Small intestine (tissue), 7 donors: Measurements from ENCODE around the gene HELZ. TPM values are rescaled to one million over a fixed set of nuclear protein-coding genes. Genes with fewer than 3 reads are reported as not detected.

Experiments used
- DNase-seq, 2 donors: peaks; one replicate each; pipeline versions ENCODE4 v3.0.0 to v3.0.0-alpha.2; 2013
- FAIRE-seq: peaks from 2 replicates; lab custom pipeline; 2012; peaks lifted over from hg19 to GRCh38; lab: Jason Lieb, UNC
- H3K27ac ChIP-seq, 3 donors: one replicate each; pipeline ENCODE4 v1.5.1; 2013; ENCODE audit warnings: low read length in 2 of 3, mild to moderate bottlenecking in 2 of 3, control low read depth in 1 of 3, inconsistent platforms in 1 of 3, low read depth in 1 of 3, moderate library complexity in 1 of 3
- H3K27me3 ChIP-seq, 3 donors: one replicate each; pipeline ENCODE4 v1.6.1; 2013; ENCODE audit warnings: low read length in 3 of 3, inconsistent platforms in 1 of 3; ENCODE audit not compliant: control insufficient read depth in 3 of 3, insufficient read depth in 3 of 3
- H3K36me3 ChIP-seq, 3 donors: one replicate each; pipeline ENCODE4 v1.6.1; 2013; ENCODE audit warnings: low read length in 3 of 3, inconsistent platforms in 1 of 3, low read depth in 1 of 3, mild to moderate bottlenecking in 1 of 3, moderate library complexity in 1 of 3; ENCODE audit not compliant: control insufficient read depth in 3 of 3, insufficient read depth in 2 of 3
- H3K4me1 ChIP-seq, 3 donors: one replicate each; pipeline ENCODE4 v1.6.1; 2013; ENCODE audit warnings: low read length in 2 of 3, inconsistent platforms in 1 of 3, low read depth in 1 of 3, mild to moderate bottlenecking in 1 of 3, moderate library complexity in 1 of 3; ENCODE audit not compliant: control insufficient read depth in 3 of 3, insufficient read depth in 2 of 3
- H3K4me3 ChIP-seq, 3 donors: one replicate each; pipeline ENCODE4 v1.5.1; 2013; ENCODE audit warnings: low read length in 3 of 3, control low read depth in 1 of 3, inconsistent platforms in 1 of 3, low read depth in 1 of 3, mild to moderate bottlenecking in 1 of 3, moderate library complexity in 1 of 3
- H3K9me3 ChIP-seq, 2 donors: one replicate each; pipeline ENCODE4 v1.6.1; 2013; ENCODE audit warnings: low read depth in 1 of 2, low read length in 1 of 2; ENCODE audit not compliant: control insufficient read depth in 2 of 2, insufficient read depth in 1 of 2
- WGBS, 3 donors: extraction: QIAGEN DNeasy Blood & Tissue Kit; methylation state at CpG; one replicate each; pipeline ENCODE4 v1.1.7; 2013; 5-methylcytosine and 5-hydroxymethylcytosine counted together
- polyA plus RNA-seq, 4 donors: library from polyadenylated mRNA; stranded (reverse) in 3 of 4; unstranded in 1 of 4; fragments of 200-250 nt in 3 of 4; fragments of 120-200 nt in 1 of 4; gene quantifications; one replicate each; pipeline versions ENCODE4 v1.2.1 to v1.2.3, GENCODE V29; 2013
- donor health status: healthy with polysubstance abuse.
- donor health status: control.
- donor health status: control.
- donor health status: Bipolar disorder and iron deficiency.
- donor health status: healthy.

Gene HELZ
- polyA plus RNA-seq, 4 donors = 2.7 to 27.3 (median 3.6) TPM

GRCh38 chr17:67162771-67163170 lies 82.2 kb downstream of the HELZ start:
- H3K9me3 ChIP-seq = no peaks in the 10 kb centered on the region
- peaks cover 2 to 11% (median 10%) of the 10 kb centered on the region in 3 donors for H3K36me3 ChIP-seq
- no peak overlapping the region for H3K4me3 ChIP-seq
- no peak overlapping the region for H3K27ac ChIP-seq
- FAIRE-seq (no peak), DNase-seq (no peak)
- H3K27me3 ChIP-seq = no peaks in the 10 kb centered on the region
- H3K4me1 ChIP-seq = no peaks in the 10 kb centered on the region

- DNase-seq (no peak), FAIRE-seq (no peak)
- 91 to 96% (median 96%) methylated on average over 3 of the region's 3 CpGs for WGBS, 3 donors
- Histone ChIP-seq H3K4me3 (no peak overlapping the region), H3K27me3 (no peaks in the 10 kb centered on the region), H3K36me3 (peaks cover 2 to 15% (median 10%) of the 10 kb centered on the region in 3 donors), H3K9me3 (no peaks in the 10 kb centered on the region), H3K27ac (no peak overlapping the region), H3K4me1 (no peaks in the 10 kb centered on the region)
Measured at GRCh38 chr17:67161573-67161972, 83.4 kb downstream of the HELZ start.

- Histone ChIP-seq H3K4me3 (no peak overlapping the region), H3K36me3 (peaks cover 0 to 16% (median 6%) of the 10 kb centered on the region in 3 donors), H3K27ac (no peak overlapping the region), H3K27me3 (no peaks in the 10 kb centered on the region), H3K4me1 (no peaks in the 10 kb centered on the region), H3K9me3 (no peaks in the 10 kb centered on the region)
- DNase-seq = no peak
- 82 to 91% (median 90%) methylated on average over 8 of the region's 8 CpGs for WGBS, 3 donors
- FAIRE-seq = no peak
Measured at GRCh38 chr17:67160791-67161190, 84.2 kb downstream of the HELZ start.

- DNase-seq (peak; percentile 16 to 30), FAIRE-seq (no peak)
- Histone ChIP-seq H3K27me3 (no peaks in the 10 kb centered on the region), H3K4me1 (no peaks in the 10 kb centered on the region), H3K4me3 (no peak overlapping the region), H3K9me3 (no peaks in the 10 kb centered on the region), H3K36me3 (peaks cover 0 to 13% (median 6%) of the 10 kb centered on the region in 3 donors), H3K27ac (no peak overlapping the region)
Measured at GRCh38 chr17:67157732-67158639, 87.0 kb downstream of the HELZ start.

- Histone ChIP-seq H3K9me3 (no peaks in the 10 kb centered on the region), H3K4me3 (no peak overlapping the region), H3K27ac (no peak overlapping the region), H3K36me3 (peaks cover 0 to 15% (median 8%) of the 10 kb centered on the region in 3 donors), H3K27me3 (no peaks in the 10 kb centered on the region), H3K4me1 (no peaks in the 10 kb centered on the region)
- no peak for FAIRE-seq
- no peak for DNase-seq
- WGBS, 3 donors = 80 to 90% (median 80%) methylated on average over 9 of the region's 9 CpGs
Measured at GRCh38 chr17:67156269-67157199, 88.5 kb downstream of the HELZ start.

GRCh38 chr17:67152824-67153223 lies 92.2 kb downstream of the HELZ start:
- FAIRE-seq = no peak
- Histone ChIP-seq H3K4me1 (no peaks in the 10 kb centered on the region), H3K4me3 (no peak overlapping the region), H3K27ac (no peak overlapping the region), H3K27me3 (no peaks in the 10 kb centered on the region), H3K9me3 (no peaks in the 10 kb centered on the region), H3K36me3 (peaks cover 8 to 20% (median 8%) of the 10 kb centered on the region in 3 donors)
- WGBS, 3 donors = 83 to 86% (median 84%) methylated on average over 2 of the region's 2 CpGs
- no peak for DNase-seq

GRCh38 chr17:67151717-67152116 lies 93.3 kb downstream of the HELZ start:
- DNase-seq (no peak), FAIRE-seq (no peak)
- Histone ChIP-seq H3K4me1 (no peaks in the 10 kb centered on the region), H3K27ac (no peak overlapping the region), H3K36me3 (peaks cover 11 to 24% (median 14%) of the 10 kb centered on the region in 3 donors), H3K4me3 (no peak overlapping the region), H3K9me3 (no peaks in the 10 kb centered on the region), H3K27me3 (no peaks in the 10 kb centered on the region)
- WGBS, 3 donors = 70 to 88% (median 78%) methylated on average over 2 of the region's 2 CpGs

- Histone ChIP-seq H3K36me3 (peaks cover 11 to 20% (median 16%) of the 10 kb centered on the region in 3 donors), H3K27ac (no peak overlapping the region), H3K4me3 (no peak overlapping the region), H3K27me3 (no peaks in the 10 kb centered on the region), H3K9me3 (no peaks in the 10 kb centered on the region), H3K4me1 (no peaks in the 10 kb centered on the region)
- DNase-seq = peak; percentile 50 to 65
- WGBS, 3 donors = 64 to 85% (median 65%) methylated on average over 3 of the region's 3 CpGs
- FAIRE-seq = no peak
Measured at GRCh38 chr17:67150826-67151225, 94.2 kb downstream of the HELZ start.
